Measurements from ENCODE around the gene FBN2.

The FBN2 gene

DNA sequence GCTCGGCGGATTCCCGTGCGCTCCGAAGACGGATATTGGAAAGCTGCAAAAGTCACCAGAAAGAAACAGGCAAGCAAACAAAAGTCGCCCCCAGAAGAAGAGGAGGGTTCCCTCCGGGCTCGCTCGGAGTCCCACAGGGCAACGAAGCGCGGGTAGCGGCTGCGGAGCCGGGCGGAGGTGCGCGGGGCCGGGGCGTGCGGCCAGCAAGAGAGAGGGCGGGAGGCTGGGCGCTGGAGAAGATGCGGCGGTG, at the start of gene FBN2:
Gene FBN2, minus strand, starts transcription at position 246 of the 250 bp plus-strand sequence. CDS start 642 bp downstream, outside the sequence.
- DNase-seq: no peak

DNA sequence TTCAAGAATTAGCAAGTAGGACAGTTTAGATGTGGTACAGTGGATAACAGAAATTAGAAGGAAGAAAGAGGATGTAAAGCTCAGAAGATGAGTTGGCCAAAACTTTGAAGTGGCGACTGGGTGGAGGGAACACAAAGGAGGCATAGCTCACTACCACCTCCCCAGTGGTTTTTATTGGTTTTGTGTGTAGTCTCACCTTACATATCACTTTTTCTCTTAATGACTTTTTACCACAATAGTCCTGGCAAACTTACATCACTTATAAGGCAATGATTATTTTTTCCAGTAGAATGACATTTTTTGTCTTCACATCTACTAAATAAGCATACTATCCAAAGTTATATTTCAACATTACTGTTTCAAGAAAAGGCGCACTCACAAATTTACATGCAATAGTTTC, 49.2 kb upstream of the FBN2 start:
- DNase-seq: no peak

DNA sequence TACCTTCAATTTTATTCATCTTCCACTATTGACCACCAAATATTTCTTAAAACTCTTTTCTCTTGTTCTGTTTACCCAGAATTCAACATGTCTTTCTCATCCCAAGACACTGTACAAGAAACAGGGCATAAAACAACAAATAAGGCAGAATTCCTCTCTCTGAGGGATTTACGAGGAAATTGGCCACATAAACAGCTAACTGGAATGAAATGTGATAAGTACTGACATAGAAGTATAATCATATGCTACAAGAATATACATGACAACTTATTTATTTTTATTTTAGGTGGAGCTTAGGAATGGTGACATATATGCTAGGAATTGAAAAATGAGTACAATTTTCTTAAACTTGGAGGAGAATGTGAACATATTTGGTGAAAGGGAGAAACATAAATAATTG, 48.8 kb upstream of the FBN2 start:
- DNase-seq: peak; percentile 36

DNA sequence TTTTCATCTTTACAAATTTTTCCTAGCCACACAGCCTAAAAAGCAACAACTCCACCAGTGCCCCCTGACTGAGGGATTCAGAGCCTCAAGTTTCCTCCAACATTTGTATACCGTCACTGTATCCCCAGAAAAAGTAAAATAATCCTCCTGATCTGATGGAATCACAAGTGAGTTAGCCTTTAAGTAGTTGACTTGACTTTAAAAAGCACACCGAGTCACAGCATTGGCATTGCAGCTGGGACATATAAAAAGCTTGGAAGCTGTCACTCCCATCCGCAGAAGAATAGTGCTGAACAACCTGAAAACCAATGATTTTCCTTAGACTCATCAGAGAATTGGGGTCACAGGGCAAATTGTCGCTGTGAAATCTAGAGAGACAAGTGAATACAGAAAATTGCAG, 41.6 kb upstream of the FBN2 start:
- DNase-seq: peak; percentile 53

DNA sequence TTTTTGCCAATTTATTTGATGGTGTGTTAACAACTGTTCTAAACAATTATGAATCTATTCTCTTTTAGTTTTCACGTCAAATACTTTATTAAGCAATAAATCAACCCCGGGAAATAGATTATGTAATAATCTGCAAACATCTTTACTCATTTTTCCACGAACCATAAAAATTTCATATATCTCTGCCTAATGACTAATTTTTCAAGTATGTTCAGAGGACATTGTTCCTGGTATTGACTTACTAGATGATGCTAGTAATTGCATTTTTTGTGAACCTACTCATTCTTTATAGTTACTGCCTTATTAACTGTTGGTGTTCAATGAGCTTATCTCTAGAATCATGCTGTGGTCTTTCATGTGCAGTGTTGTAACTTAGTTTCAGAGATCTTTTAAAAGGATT, 41.0 kb upstream of the FBN2 start:
- DNase-seq: peak; percentile 92

DNA sequence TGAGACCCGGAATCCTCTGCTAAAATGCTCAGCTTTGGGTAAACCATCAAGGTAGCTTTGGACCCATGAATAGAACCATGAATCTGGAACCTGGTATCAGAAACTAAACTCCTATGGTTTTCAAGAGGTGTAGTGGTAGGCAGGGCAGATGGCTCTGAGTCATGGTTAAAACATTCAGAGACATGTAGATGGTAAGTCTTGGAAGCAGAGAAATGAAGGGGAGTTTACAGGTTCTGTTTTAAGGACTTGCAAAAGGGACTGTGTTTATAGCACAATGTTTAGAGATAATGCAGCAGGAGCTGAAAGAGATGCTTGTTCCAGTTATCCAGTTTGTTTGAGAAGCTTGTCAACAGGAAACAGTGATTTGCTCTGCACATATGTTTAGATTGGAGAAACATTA, 36.0 kb upstream of the FBN2 start:
- DNase-seq: peak; percentile 58

DNA sequence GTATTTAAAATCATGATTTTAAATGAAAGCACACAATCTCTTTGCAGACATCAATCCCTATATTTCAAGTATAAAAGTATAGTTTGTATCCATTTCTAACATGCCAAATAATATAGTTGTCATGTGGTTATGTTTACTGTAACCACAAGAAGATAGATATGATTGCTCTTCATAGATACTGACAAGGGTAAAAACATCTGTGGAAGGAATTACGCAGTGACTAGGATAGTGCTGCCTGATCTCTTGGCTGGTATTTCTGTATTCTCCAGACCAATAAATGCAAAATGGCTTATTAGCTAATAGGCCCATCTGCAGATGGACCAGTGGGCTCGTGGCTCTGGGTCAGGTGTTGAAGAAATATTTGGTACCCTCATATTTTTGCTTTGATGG, 34.9 kb upstream of the FBN2 start:
- peak; percentile 62 for DNase-seq

DNA sequence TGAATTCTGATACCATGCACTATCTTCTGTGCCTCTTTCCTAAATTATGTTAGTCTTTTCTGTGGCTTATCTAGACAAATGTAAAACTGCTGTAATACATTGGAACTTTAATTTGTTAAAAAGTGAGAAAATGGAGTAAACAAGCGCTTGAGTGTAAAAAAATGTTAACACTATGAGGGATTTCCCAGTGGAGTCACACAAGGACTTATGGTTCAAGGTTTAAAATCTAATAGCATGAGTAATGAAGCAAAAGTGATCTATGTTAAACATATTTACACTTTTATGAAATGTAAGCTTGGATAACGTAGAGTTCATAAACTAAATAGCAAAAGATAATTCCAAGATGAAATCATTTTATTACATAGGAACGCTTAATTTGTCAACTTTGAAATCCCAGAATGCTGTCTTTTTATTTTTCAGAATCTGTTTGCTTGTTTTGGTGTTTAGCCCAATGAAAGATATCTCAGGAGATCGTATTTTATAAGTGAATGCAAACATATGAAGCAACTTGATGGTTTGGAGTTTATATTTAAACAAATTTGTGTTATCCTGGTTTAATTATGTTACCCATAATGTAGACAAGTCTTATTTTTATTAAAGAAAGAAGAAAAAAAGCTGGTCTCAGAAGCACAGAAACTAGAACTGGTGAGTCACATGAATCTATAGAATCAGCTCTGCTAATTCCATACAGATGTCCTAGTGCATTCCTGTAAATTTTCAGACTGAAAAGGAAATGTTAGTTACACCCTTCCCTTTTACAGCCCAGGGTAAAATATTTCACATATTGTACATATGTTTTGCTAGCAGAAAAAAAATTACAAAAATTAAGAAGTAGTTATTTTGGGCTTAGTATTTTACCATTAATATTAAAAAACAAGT, 34.2 kb upstream of the FBN2 start:
- DNase-seq: peak; percentile 89

DNA sequence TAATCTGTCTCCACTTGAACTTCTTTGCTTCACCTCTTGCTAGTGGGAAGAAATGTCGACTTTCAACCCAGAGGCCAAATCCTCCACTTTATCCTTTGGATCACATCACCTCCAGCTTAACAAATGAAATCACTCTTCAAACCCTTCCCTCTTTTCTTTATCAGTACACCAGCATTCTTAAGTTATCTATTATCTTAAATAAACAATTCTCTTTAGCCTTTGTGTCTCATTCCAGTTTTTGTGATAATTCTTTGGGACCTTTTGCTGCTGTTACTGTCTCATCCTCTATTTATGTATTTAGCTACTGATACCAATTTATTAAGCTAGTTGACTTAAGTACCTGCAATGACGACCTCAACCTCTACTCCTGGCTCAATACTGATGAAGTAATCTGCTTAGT, 28.1 kb upstream of the FBN2 start:
- no peak for DNase-seq

DNA sequence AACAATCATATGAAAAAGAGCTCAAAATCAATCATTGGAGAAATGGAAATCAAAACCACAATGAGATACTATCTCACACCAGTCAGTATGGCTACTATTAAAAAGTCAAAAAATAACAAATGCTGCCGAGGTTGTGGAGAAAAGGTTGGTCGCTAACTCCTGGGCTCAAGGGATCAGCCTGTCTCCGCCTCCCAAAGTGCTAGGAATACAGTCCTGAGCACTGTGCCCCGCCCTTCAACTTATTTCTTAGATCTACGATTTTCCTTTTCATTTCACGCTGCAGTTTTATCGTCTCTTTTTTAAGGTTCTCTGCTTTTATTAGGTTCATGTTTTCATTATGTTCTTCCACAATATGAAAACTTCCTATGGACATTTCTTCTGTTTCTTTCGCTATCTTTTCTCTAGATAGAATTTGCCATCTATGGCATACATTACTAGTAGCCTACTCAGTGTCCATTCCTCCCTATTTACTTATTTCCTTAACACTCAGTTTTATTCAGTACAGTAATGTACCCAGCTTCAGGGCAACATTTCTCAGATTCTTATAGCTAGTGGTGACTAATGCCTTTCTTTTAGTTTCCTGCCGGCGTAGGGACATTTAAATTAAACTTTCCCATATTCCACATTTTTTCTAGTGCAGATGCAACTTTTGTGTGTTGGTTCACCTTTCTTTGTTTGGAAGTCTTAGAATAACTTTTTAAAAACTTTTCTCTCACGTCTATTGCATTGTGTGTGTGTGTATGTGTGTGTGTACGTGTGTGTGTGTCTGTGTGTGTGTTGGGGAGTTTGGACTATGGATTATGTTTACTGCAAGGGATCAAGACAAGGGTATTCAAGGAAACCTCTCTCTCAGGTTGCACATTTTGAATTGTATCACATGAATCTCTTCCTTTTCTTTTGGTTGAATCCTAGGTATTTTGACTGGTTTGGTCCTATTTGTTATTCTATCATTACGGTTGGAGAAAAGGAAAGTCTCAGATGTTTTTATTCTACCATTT, 21.6 kb upstream of the FBN2 start:
- peak; percentile 61 for DNase-seq

DNA sequence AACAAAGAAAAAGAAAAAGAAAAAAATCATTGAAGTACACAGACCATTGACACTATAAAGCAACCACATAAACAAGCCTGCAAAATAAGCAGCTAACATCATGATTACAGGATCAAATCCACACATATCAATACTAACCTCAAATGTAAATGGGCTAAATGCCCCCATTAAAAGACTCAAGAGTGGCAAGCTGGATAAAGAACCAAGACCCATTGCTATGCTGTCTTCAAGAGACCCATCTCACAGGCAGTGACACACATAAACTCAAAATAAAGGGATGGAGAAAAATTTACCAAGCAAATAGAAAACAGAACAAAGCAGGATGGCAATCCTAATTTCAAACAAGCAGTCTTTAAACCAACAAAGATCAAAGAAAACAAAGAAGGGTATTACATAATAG, 15.7 kb upstream of the FBN2 start:
- DNase-seq: no peak

DNA sequence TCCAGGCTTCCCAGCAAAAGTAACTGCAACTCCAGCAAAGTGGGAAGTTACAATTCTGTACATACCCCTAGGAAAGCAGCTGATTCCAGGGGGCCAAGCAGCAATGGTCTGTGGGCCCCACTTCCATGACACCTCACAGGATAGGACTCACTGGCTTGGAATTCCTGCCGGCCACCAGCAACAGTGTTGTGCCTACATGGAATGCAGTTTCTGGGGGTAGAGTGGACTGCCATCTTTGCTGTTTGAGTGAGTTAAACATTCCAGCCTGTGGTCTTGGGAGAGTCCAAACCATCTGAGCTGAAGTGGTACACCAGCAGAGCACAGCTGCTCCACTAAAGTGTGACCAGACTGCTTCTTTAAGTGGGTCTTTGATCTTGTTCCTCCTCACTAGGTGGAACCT, 13.4 kb upstream of the FBN2 start:
- DNase-seq: peak; percentile 74

DNA sequence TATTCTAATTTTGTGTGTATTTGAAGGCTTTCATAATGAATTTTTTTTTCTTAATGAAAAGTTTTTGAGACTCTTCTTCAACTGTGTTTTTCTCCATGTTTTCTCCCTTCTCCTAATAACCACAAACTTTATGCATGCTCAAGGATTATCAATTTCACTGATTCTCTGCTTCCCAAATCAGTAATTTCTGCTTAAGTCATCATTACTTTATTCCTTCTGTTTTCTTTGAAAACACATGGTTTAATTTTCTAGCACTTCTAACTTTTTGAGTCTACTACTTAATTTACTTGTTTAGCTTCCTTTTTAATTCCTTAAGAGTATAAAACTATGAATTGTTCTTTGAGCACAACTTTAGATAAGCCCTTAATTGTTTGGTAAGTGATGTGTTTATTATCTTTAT, 11.5 kb upstream of the FBN2 start:
- no peak for DNase-seq

DNA sequence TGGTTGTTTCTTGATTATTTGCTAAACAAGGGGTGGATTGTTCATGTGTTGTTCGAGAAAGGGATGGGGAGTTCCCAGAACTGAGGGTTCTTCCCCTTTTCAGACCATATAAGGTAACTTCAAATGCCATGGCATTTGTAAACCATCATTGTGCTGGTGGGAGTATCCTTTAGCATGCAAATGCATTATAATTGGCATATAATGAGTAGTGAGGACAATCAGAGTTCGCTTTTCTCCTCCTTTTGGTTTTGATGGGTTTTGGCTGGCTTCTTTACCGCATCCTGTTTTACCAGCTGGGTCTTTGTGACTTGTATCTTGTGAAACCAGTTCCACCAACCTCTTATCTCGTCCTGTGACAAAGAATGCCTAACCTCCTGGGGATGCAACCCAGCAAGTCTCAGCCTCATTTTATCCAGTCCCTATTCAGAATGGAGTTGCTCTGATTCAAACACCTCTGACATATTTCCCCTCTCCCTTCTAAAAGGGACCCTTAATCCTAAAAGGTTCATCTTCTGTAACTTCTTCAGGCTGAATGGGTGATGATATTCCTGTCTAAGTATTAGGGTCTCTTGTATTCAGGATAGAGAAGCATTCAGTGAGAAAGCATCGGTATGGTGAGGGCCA, 8.7 kb upstream of the FBN2 start:
- no peak for DNase-seq

DNA sequence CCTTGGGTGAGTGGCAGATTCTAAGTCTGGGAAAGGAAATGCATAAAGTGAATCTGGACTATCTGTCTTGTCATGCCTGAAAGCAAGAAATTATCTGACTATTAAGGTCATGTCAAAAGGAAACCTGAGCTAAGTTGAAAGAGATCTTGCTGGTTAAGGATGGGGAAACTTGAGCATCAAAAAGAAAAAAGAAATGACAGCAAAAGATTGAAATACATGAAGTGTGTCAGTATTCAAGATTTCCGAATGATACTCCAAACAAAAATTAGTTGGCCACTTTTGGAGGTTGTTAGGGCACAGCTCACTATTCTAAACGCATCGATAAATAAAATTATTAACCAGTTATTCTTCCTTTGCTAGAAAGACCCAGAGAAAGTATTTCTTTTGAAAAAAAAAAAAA, 3.3 kb upstream of the FBN2 start:
- DNase-seq: no peak

DNA sequence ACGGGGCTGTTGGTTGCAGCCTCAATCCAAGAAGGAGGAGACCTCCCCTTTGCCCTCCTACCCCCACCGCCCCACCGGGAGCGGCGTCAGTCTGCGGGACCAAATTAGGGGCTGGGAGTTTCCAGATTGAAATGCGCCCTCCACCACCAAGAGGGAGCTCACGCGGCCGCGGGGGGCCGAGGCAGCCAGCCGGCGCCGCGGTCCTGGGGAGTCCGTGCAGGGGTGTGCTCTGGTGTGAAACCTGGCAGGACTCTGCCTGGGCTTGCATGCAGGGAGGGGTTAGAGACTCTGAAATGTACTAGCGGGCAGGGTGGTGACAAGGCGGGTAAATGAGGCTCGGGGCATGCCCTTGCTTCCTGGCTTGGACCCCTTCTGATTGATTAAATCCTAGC, 989 bp upstream of the FBN2 start:
- peak; percentile 46 for DNase-seq

DNA sequence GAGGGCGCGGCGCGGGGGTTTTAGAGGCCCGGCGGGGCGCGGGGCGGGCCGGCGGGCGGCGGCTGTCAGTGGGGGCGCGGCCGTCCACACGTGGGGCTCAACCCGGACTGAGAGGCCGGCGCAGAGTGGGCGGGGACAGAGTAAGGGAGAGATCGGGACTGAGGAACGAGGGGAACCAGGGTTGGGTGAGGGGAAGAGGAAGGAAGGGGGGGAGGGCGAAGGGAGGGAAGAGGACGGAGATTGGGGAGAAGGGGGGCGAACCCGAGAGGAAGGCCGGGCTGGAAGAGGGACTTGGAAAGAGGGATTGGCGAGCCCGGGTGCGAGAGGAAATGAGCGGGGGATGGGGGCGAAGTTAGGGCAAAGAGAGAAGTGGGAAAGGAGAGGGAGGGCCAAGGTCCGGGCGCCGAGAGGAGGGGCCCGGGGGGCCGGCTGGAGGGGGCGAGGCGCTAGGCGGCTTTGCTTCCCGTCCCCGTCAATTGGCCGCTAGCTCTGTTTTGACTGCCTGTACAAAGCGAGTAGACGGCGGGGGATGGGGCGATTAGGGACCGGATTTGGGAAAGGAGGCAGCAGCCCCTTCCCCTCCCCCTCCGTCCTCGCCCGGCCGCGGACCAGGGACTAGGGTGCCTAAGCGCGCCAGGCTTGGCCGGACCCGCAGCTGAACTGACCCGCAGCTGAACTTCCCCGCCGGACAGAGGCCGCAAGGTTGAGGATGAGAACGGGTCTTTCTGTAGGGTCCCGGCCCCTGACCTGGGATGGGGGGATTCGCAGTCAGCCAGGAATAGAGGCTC, 399 bp upstream of the FBN2 start:
- DNase-seq: peak; percentile 92

DNA sequence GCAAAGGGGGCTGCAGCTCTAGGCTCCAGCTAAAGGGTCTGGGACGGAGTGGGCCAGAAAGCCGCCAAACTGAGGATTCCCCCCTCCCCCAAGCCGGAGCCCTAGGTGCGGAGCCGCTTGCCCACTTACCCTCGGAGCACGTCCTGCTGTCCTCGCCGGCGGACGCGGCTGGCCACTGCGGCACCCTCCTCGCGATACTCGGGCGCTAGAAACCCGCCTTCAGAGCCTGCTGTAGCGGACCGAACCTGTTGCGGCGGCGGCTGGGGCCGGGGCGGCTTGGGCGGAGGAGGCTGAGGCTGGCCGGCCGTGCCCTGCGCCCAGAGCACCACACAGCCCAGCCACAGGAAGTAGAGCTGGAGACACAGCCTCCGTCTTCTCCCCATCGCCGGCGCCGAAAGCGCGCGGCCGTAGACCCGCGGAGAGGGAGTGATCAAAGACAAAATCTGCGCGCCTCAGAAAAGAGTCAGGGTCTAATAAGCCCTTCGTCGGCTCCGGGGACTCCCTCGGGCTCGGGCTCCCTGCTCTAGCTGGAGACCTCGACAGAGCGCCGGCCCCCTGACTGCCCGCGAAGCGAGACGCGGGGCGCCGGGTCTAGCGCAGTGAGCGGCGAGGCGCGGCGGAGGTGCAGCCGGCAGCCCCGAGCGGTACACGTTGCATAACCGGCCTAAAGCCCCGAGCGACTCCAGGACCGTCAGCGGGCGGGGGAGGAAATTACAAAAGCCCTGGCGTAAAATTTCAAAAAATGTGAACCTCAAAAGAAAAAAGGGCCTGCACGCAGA, 635 bp downstream of the FBN2 start:
- DNase-seq: peak; percentile 75

DNA sequence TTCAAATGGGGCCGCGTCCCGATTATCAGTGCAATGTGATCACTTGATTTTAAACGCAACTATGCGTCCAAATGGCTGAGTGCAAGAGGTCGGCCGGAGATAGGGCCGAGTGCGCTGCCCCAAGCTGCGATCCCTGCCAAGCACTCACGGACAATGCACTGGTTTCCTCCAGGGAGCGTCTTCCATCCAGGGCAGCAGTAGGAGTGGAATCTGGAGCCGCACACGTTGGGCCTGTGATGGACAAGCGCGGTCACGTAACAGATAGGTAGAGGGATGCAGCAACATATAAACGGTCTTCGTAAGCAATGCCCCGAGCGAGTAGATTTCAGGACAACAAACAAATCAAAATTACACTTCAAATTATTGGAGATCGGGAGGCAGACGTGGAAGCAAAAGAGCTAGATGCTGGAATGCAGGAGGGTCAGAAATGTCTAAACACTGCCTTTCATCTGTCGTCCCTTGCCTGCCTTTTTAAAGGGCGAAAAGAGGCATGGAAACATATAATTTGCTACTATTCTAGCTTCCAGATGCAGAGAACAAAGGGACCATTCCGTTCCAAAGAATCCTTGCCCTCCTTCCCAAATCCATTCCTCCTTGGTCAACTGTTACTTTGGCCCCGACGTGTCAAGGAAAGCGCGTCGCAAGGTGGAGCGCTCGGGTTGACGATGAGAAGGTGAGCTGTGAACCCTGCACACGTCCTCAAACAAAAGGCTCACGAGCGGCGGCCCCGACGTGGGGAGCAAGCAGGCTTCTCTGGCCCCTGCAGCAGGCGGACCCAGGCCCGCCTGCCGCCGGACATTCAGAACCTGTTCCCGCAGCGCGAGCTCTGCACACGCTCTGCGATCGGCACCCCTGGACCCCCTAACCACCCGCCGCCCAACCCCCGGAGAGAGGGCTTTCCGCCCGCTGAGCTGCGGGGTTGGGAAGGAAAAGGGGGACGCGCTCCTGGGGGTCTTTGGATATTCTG, 1.5 kb downstream of the FBN2 start:
- peak; percentile 57 for DNase-seq

DNA sequence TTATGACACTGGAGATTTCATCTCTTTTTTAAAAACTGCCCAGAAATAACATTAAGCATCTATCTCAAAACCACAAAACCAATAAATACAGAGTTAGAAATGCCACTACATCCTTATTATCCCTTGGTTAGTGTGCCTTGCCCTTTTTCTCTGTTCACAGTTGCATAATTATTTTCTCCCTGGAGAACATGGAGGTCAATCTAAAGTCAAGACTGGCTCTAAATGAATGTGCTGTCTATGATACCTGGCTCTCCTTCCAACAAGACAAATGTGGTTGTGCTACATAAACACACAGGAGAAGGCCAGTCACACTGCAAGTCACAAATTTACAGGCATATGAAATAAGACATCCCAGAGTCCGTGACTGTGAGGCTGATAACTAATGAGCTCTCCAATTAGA, 2.8 kb downstream of the FBN2 start:
- DNase-seq: peak; percentile 24

DNA sequence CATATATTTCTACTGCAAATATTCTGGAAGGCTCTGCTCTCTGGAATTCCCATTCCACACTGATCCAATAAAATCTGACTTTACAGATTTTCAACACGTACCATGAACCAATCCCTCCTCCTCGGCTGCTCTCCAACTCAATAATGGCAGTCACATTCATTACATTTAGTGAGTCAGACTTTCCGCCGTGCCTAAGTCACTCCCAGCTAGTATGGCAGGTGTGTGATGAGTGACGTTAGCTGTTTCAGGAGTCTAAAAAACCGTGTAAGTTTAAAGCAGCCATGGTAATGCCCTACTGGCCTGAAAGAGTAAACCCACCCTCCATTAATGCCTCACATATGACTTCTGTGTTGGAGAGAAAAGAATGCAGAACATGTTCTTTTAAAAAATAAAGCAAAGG, 3.3 kb downstream of the FBN2 start:
- peak; percentile 89 for DNase-seq
